HG03280 (cell line): Measurements from ENCODE around the gene NRIP3.
"Not testable (repeated sequence)": the region's sequence is repeated elsewhere in the genome, so short reads cannot be mapped to it uniquely, and the experiment has no call there.

Source experiments
- ATAC-seq: cut with Tn5 transposase; IDR thresholded peaks from one replicate; pipeline ENCODE4 v1.9.1; 2021; ENCODE audit warnings: mild to moderate bottlenecking, moderate library complexity; ENCODE audit not compliant: unreplicated experiment

The NRIP3 gene

DNA sequence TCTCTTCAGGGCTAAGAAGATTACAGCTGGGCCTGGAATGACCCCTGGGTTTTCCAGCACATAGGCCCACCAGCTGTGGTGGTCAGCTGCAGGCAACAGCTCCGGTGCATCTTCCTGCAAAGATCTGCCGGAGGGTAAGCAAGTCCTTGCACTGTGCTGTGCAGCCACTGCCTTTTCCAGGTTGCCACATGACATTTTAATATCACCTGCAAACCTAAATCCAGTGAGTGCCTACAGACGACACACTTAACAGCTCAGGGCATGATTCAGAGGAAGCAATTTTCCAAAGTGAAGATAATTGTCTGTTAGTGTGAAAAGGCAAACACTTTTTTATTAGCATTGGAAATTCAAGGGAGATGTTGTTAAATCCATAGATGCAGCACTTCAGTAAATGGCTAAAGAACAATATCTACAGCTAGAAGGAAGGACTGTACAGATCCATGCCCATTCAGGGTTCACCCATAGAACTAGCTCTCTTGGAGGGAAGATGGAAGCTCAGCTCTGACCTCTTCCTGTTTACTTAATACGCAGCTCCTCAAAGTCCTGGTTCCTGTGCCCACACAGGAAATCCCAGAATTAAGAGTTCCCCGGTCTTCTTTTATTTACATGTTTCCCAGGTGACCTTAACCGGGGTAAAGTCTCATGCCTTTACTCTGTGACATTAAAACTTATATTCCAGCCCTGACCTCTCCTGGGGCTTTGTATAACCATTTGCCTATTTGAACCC is 13.3 kb upstream of the NRIP3 start:
- ATAC-seq, result no peak

DNA sequence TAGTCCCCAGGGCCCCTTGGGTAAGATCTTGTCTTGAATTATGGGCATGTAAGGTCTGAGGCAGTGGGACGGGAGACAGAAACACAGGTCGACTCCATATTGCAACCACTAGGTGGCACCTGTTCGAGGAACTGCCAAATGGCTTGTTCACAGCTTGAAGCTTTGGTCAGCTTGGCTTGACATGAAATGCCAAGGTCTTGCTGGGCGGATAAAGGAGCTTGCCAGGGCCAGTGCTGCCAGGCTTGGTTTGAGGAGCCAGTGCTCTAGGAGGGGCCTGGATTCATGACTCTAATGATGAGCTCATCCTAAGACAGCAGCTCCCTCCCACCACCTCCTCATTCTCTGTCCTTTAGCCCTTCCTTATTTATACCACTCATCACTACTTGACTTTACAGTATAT is 11.9 kb upstream of the NRIP3 start:
- ATAC-seq, result no peak

GRCh38 chr11:9014826-9015225 is 11.0 kb upstream of the NRIP3 start:
- no peak for ATAC-seq

GRCh38 chr11:9013373-9013772 is 9.6 kb upstream of the NRIP3 start:
- ATAC-seq, result no peak

DNA sequence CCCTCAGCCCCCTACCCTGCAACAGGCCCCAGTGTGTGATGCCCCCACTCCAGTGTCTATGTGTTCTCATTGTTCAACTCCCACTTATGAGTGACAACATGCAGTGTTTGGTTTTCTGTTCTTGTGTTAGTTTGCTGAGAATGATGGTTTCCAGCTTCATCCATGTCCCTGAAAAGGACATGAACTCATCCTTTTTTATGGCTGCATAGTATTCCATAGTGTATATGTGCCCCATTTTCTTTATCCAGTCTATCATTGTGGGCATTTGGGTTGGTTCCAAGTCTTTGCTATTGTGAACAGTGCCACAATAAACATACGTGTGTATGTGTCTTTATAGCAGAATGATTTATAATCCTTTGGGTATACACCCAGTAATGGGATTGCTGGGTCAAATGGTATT is 5.7 kb upstream of the NRIP3 start:
- ATAC-seq, result not testable (repeated sequence)

- no peak for ATAC-seq
Observed at GRCh38 chr11:9008661-9009060, 4.9 kb upstream of the NRIP3 start.

- no peak for ATAC-seq
Observed at GRCh38 chr11:9008011-9008550, 4.3 kb upstream of the NRIP3 start.

- ATAC-seq, result no peak
Observed at GRCh38 chr11:9005087-9005486, 1.3 kb upstream of the NRIP3 start.

DNA sequence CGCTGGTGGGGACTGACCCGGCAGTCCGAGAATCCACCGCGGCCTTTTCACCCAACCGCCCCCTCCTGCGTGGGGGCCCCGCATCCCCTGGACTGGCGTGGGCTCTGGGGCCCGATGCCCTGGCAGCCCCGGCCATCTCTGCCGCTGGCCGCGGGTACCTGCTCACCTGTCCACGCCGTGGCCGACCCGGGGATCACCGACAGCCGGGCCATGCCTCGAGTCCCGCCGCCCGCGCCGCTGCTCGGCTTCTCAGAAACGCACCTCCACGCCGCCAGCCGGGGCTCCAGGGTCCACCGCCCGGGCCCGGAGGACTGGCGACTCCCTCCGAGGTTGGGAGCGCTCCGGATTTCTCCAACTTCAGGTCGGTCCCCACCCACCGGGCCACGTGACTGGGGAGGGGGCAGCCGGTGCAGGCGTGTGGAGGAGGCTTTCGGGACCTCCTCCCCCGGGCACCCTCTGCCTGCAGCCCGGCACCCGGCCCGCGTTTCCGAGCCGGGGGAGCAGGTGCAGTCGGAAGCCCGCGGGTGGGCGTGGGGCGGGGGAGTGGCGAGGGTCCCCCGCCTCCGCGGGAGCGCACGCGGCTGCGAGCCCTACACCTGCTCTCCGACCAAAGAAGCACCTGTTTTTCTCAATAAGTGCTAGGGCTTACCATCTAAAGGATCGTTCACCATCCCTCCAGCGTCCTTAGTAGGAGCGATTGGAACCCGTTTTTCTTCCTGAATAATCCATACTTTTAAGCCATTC is 554 bp upstream of the NRIP3 start:
- no peak for ATAC-seq

GRCh38 chr11:9002920-9003572 is 755 bp downstream of the NRIP3 start:
- ATAC-seq, result no peak

DNA sequence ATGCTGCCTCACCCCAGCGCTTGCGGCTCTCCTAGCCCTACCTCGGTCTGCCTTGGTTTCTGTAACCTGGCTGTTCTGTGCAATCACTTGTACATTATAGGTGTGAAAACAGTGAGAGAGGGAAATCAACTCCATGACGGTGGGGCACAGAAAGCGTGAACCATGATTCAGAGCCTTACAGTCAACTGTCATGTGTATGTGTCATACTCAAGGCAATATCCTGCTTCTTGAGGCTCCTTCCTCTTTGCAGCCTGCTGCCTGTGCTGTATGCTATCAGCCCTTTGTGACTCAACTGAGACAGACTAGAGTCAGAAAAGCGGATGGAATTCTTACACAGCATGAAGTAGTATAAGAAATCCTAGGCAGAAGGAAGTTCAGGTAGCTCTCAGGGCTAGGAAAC is 2.1 kb downstream of the NRIP3 start:
- no peak for ATAC-seq

GRCh38 chr11:8998017-8998416 is 5.8 kb downstream of the NRIP3 start:
- no peak for ATAC-seq

DNA sequence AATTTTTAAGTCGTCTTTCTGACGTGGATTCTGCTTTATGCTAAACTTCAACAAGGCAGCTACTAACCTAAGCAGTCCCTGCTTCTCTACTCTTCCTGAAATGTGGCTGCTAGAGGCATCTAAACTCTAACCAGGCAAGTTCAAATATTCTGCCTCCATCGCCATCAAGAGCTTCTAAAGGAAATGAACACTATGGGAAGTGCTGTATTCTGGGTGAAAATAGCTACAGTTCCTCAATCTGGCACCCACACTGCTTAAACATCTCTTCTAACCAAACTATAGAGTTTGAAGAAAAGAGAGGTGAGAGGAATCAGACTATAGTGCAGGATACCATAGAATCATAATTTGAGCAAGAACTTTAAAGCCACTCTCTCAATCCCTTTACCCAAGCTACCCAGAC is 6.3 kb downstream of the NRIP3 start:
- no peak for ATAC-seq

DNA sequence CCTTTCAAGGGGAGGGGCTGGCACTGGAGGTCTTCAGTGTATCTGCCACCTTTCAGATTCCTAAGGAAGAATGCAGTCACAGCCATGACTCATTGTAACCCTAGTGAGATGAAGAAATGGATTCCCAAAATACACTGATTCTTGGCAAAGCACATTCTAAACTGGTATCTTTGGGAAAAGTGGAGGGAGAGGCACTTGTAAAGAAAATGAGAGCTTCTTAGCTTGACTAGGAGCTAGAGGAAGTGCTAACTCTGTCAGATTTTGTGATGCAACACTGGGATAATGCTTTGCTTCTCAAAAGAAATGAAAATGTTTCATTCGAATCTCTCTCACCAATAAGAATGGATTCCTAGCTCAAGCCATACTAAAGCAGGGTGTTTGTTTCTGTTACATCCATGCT is 14.3 kb downstream of the NRIP3 start:
- no peak for ATAC-seq

GRCh38 chr11:8988329-8989234 is 15.2 kb downstream of the NRIP3 start:
- ATAC-seq, result no peak

DNA sequence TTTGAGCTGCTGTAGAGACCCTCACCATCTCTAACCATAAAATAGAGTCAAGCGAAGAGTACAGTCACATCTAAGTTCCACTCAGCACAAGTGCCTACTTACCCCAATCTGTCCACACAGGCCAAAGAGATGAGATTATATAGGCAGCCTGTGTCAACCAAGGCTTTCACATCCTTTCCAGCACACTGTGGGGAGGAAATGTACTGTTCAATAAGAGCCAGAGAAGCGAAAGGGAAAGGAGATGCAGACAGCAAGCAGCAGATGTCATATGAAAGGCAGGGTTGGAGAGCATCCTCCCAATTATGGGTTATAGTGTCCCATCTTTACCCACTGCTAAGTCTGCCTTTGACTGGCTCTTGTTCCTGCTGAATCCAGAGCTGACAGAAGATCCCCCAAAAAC is 16.4 kb downstream of the NRIP3 start:
- peak; percentile 50 for ATAC-seq

GRCh38 chr11:8986772-8987171 is 17.0 kb downstream of the NRIP3 start:
- not testable (repeated sequence) for ATAC-seq

DNA sequence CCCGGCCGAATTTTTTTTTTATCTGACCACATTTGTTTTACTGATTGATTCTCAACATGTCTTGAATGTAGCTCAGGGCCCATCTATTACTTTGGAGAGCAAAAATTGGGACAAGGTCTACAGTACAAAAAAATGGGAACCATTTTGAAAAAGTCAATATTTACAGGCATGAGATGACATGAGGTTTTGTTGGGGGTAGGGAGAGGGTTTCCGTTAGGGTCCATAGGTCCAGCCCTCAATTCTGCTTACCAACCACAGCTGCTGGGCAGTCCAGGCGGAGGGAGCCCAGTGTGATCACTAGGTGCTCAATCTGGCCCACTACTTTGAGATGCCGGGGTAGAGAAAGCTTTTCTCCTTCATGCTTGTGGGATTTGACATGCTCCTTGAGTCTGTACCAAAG is 18.3 kb downstream of the NRIP3 start:
- ATAC-seq, result no peak

DNA sequence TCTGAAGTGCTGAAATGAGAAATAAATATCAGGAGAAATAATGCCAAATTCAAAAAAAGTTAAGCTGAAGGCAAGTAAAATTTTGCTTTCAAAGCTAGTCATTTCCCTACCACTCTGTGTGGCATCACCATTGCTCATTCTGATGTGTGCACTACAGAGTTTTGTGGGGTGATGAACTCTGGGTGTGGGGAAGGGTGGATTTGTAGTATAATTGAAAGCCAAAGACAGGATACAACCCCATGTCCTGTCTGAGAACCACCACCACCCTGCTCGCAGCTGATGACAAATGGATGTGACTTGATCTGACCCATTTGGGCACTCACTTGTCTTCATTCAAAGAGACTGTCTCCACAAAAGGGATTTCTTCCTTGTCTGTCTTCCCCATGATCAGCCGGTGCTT is 20.2 kb downstream of the NRIP3 start:
- no peak for ATAC-seq

DNA sequence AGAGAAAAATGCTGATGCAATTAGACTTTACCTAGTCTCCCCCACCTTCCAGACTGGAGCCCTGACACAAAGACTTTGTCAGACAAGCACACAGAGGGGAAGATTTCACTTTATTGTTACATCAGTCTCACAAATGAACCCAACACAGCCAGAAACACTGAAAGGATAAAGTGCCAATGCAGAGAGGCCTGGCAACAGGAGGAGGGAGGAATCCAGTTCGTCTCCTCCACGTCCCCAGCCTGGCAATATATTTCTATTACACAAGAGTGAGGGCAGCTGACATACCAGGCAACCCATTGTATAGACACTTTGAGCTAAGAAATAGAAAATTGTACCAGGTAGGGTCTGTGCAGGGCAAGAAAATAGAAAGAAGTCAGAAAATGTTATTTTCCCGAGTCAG is 23.3 kb downstream of the NRIP3 start:
- no peak for ATAC-seq

DNA sequence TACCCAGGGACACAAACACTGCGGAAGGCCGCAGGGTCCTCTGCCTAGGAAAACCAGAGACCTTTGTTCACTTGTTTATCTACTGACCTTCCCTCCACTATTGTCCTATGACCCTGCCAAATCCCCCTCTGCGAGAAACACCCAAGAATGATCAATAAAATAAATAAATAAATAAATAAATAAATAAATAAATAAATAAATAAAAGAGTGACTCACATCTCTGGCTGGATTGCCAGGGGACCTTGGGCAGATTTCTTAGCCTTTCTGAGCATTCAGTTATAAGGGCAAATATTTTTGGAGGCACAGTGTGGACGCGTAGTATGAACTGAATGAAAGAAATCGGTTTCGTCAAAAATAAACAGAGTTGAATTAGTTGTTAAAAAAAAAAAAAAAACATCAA is 24.4 kb downstream of the NRIP3 start:
- not testable (repeated sequence) for ATAC-seq
